Measurements from ENCODE around the gene CLASP2. TPM values are rescaled to one million over a fixed set of nuclear protein-coding genes. Genes with fewer than 3 reads are reported as not detected.

Gene CLASP2
- polyA plus RNA-seq, 3 donors, result 10.1 to 16.1 (median 13.9) TPM

GRCh38 chr3:33613041-33613440 is 105.0 kb downstream of the CLASP2 start:
- Mint-ChIP-seq H3K4me1 (no peaks in the 10 kb centered on the region), H3K27ac (no peak overlapping the region), H3K9me3 (no peaks in the 10 kb centered on the region), H3K27me3 (ENCODE audit: low read depth in 3 of 3) (no peaks in the 10 kb centered on the region), H3K4me3 (no peak overlapping the region), H3K36me3 (peaks cover 47 to 62% of the 10 kb centered on the region in 2 donors)
- Histone ChIP-seq H3K36me3 (replicated peaks in 1 of 2; ENCODE audit: control insufficient read depth in 1 of 2, insufficient read depth in 2 of 2, low read length in 2 of 2) (peaks cover 18 to 52% of the 10 kb centered on the region in 2 donors), H3K9ac (ENCODE audit: insufficient read depth, low read length, poor library complexity, severe bottlenecking) (no peak overlapping the region), H3K4me3 (replicated peaks in 1 of 3; ENCODE audit: low read depth in 2 of 3, low read length in 3 of 3) (no peak overlapping the region), H4K20me1 (ENCODE audit: insufficient read depth, low read length) (no peaks in the 10 kb centered on the region), H3K27me3 (ENCODE audit: control insufficient read depth in 2 of 2, insufficient read depth in 2 of 2, low read length in 2 of 2) (no peaks in the 10 kb centered on the region), H3K9me3 (replicated peaks in 1 of 2; ENCODE audit: control insufficient read depth in 1 of 2, insufficient read depth in 1 of 2, low read length in 2 of 2) (no peaks in the 10 kb centered on the region), H3K4me1 (ENCODE audit: control insufficient read depth in 1 of 2, insufficient read depth in 2 of 2, low read length in 2 of 2) (no peaks in the 10 kb centered on the region), H3K4me2 (replicated peaks; ENCODE audit: extremely low read depth, low read length, poor library complexity, severe bottlenecking) (no peak overlapping the region), H3K79me2 (ENCODE audit: insufficient read depth, low read length) (no peaks in the 10 kb centered on the region), H2AFZ (ENCODE audit: insufficient read depth, low read depth, low read length, poor library complexity, severe bottlenecking) (no peak overlapping the region), H3K27ac (ENCODE audit: low read depth in 1 of 2, low read length in 2 of 2) (no peak overlapping the region)
- intact Hi-C loops (cut with micrococcal nuclease), result no loop called here
- DNase-seq, result no peak
- no CpG with 5 or more reads among the region's 1 CpG for WGBS (ENCODE audit: insufficient coverage)
- TF ChIP-seq CTCF (IDR thresholded peaks at IDR 0.05), result no peak

GRCh38 chr3:33612607-33613006 is 105.4 kb downstream of the CLASP2 start:
- H3K4me1 Mint-ChIP-seq, result no peaks in the 10 kb centered on the region
- no peaks in the 10 kb centered on the region for H3K27me3 ChIP-seq (ENCODE audit: control insufficient read depth in 2 of 2, insufficient read depth in 2 of 2, low read length in 2 of 2)
- H3K9ac ChIP-seq (ENCODE audit: insufficient read depth, low read length, poor library complexity, severe bottlenecking), result no peak overlapping the region
- no peaks in the 10 kb centered on the region for H3K27me3 Mint-ChIP-seq (ENCODE audit: low read depth in 3 of 3)
- no peaks in the 10 kb centered on the region for H3K9me3 Mint-ChIP-seq
- no peaks in the 10 kb centered on the region for H3K9me3 ChIP-seq (replicated peaks in 1 of 2; ENCODE audit: control insufficient read depth in 1 of 2, insufficient read depth in 1 of 2, low read length in 2 of 2)
- no peak overlapping the region for H3K27ac ChIP-seq (ENCODE audit: low read depth in 1 of 2, low read length in 2 of 2)
- H2AFZ ChIP-seq (ENCODE audit: insufficient read depth, low read depth, low read length, poor library complexity, severe bottlenecking), result no peak overlapping the region
- peaks cover 48 to 58% of the 10 kb centered on the region in 2 donors for H3K36me3 Mint-ChIP-seq
- WGBS (ENCODE audit: insufficient coverage), result no CpG with 5 or more reads among the region's 1 CpG
- no peak overlapping the region for H3K4me3 Mint-ChIP-seq
- no peak for DNase-seq
- H4K20me1 ChIP-seq (ENCODE audit: insufficient read depth, low read length), result no peaks in the 10 kb centered on the region
- H3K4me2 ChIP-seq (replicated peaks; ENCODE audit: extremely low read depth, low read length, poor library complexity, severe bottlenecking), result no peak overlapping the region
- no peaks in the 10 kb centered on the region for H3K79me2 ChIP-seq (ENCODE audit: insufficient read depth, low read length)
- H3K4me3 ChIP-seq (replicated peaks in 1 of 3; ENCODE audit: low read depth in 2 of 3, low read length in 3 of 3), result no peak overlapping the region
- H3K4me1 ChIP-seq (ENCODE audit: control insufficient read depth in 1 of 2, insufficient read depth in 2 of 2, low read length in 2 of 2), result no peaks in the 10 kb centered on the region
- peak overlapping the region in 1 of 7 donors; percentile 54 for H3K27ac Mint-ChIP-seq
- intact Hi-C loops (cut with micrococcal nuclease), result no loop called here
- H3K36me3 ChIP-seq (replicated peaks in 1 of 2; ENCODE audit: control insufficient read depth in 1 of 2, insufficient read depth in 2 of 2, low read length in 2 of 2), result peaks cover 19 to 53% of the 10 kb centered on the region in 2 donors
- no peak for TF ChIP-seq CTCF (IDR thresholded peaks at IDR 0.05)
